GM23248 (cell line): ENCODE results near the gene CRB2. TPM values are rescaled to one million over a fixed set of nuclear protein-coding genes. Genes with fewer than 3 reads are reported as not detected.

Experiments used
- DNase-seq: peaks from one replicate; pipeline ENCODE4 v3.0.0-alpha.2; 2015
- H2AFZ ChIP-seq: fragments of 200-600 bp; sonication (generic); 2 replicates; pipeline ENCODE4 v1.6.1; 2016; ENCODE audit warnings: antibody characterized with exemption
- H3F3A ChIP-seq: fragments of 200-600 bp; sonication (generic); 2 replicates; pipeline ENCODE4 v1.6.1; 2016; ENCODE audit warnings: mild to moderate bottlenecking, antibody characterized with exemption, mixed run types; ENCODE audit not compliant: insufficient read depth
- H3K27ac ChIP-seq: fragments of 200-600 bp; sonication (generic); 2 replicates; pipeline ENCODE4 v1.5.1; 2016; ENCODE audit warnings: mild to moderate bottlenecking
- H3K27me3 ChIP-seq: fragments of 200-600 bp; sonication (generic); replicated peaks from 2 replicates; pipeline ENCODE4 v1.6.1; 2016; ENCODE audit warnings: mild to moderate bottlenecking; ENCODE audit not compliant: insufficient read depth
- H3K36me3 ChIP-seq: fragments of 200-600 bp; sonication (generic); 2 replicates; pipeline ENCODE4 v1.6.1; 2016; ENCODE audit warnings: low read depth, mild to moderate bottlenecking
- H3K4me1 ChIP-seq: fragments of 200-600 bp; sonication (generic); 2 replicates; pipeline ENCODE4 v1.6.1; 2016; ENCODE audit warnings: mild to moderate bottlenecking; ENCODE audit not compliant: insufficient read depth
- H3K4me2 ChIP-seq: fragments of 200-600 bp; sonication (generic); one replicate; pipeline ENCODE4 v1.6.1; 2016; ENCODE audit warnings: mild to moderate bottlenecking; ENCODE audit not compliant: unreplicated experiment
- H3K4me3 ChIP-seq: fragments of 200-600 bp; sonication (generic); 2 replicates; pipeline ENCODE4 v1.5.1; 2016; ENCODE audit warnings: mild to moderate bottlenecking
- H3K79me2 ChIP-seq: fragments of 200-600 bp; sonication (generic); 2 replicates; pipeline ENCODE4 v1.6.1; 2016; ENCODE audit warnings: mild to moderate bottlenecking; ENCODE audit not compliant: insufficient read depth
- H3K9ac ChIP-seq: fragments of 200-600 bp; sonication (generic); 2 replicates; pipeline ENCODE4 v1.6.1; 2016; ENCODE audit warnings: mild to moderate bottlenecking
- H3K9me2 ChIP-seq: fragments of 200-600 bp; sonication (generic); 2 replicates; pipeline ENCODE4 v1.6.1; 2016; ENCODE audit warnings: mixed run types, mild to moderate bottlenecking, moderate library complexity; ENCODE audit not compliant: insufficient read depth
- H3K9me3 ChIP-seq: fragments of 200-600 bp; sonication (generic); one replicate; pipeline ENCODE4 v1.6.1; 2017; ENCODE audit warnings: low read depth
- H4K20me1 ChIP-seq: fragments of 200-600 bp; sonication (generic); 2 replicates; pipeline ENCODE4 v1.6.0; 2016; ENCODE audit not compliant: insufficient read depth
- EZH2 ChIP-seq: fragments of 200-600 bp; sonication (generic); IDR thresholded peaks from 2 replicates; pipeline ENCODE4 v1.6.1; 2018; ENCODE audit warnings: antibody characterized with exemption, mild to moderate bottlenecking; ENCODE audit not compliant: insufficient read depth, poor library complexity, severe bottlenecking
- EZH2phosphoT487 ChIP-seq: fragments of 200-600 bp; sonication (generic); IDR thresholded peaks from 2 replicates; pipeline ENCODE4 v1.6.1; 2018; ENCODE audit warnings: antibody characterized with exemption, moderate library complexity, mild to moderate bottlenecking, low read depth; ENCODE audit not compliant: insufficient read depth
- WGBS, 2 experiments: methylation state at CpG; one replicate each; pipeline ENCODE4 v1.1.6; 2015 to 2017; ENCODE audit warnings: low lambda C conversion rate in 2 of 2, low coverage in 1 of 2; ENCODE audit errors: missing lambda C conversion rate in 2 of 2; 5-methylcytosine and 5-hydroxymethylcytosine counted together
- in situ Hi-C: fragments of 300-500 bp; cut with MboI; formaldehyde crosslinking; loops from 2 replicates; pipeline ENCODE4 v1.15.0; 2020
- polyA plus RNA-seq: library from polyadenylated mRNA; unstranded; fragments of >200 nt; fragmentation: Nextera tagmentation; extraction: Ambion mirVana; gene quantifications from 2 replicates; pipeline ENCODE4 v1.2.1, GENCODE V29; 2016
- total RNA-seq: library from RNA; depleted of rRNA; stranded (reverse); fragments of >200 nt; shearing (Covaris generic); gene quantifications from 2 replicates; pipeline ENCODE4 v1.2.3, GENCODE V29; 2014

CRB2 gene
- total and polyA plus RNA-seq, 2 experiments from 2014 or later, result not detected

DNA sequence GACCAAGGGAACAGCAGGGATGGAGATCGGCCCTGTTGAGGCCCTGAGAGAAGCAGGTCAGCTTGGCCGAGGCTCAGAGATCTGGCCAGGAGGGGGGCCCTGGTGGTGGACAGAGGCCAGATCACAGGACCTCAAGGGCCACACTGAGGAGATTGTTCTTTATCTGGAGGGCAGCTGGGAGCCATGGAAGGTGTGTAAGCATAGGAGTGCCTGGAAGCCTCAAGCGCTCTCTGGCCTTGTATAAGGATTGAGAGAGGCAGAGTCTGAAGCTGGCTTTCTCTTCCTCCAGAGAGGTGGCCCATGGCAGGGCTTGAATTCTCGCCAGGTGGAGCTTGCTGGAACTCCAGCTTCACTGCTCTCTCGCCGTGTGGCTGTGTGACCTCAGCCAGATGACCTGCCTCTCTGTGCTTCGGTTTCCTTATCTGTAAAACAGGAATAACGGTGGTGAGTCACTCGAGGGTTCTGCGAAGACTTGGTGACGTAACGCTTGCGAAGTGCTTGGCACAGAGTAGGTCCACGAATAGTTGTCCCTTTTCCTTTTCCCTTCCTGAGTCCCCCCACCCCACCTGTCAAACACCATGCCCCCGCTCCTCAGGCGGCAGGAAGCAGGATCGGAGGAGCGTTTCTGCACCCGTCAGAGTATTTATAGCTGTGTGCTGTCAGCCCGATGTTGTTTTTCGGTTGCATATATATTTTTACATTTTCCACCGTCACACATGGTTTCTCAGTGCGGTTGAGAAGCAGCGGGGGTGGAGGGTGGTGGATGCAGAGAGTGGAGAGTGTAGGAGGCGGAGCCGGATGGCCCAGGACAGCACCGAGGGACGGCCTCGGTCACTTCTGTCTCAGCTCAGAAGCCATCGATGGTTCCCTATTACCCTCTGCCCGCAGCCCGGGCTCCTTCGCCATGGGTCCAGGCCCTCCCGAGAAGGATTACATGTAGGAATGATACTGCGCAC is 17.0 kb upstream of the CRB2 start:
- H3K79me2 ChIP-seq, result no peaks in the 10 kb centered on the region
- H3K4me1 ChIP-seq, result peaks cover 25% of the 10 kb centered on the region
- H4K20me1 ChIP-seq, result no peaks in the 10 kb centered on the region
- no peaks in the 10 kb centered on the region for H3K27me3 ChIP-seq
- no peaks in the 10 kb centered on the region for H3K9me3 ChIP-seq
- no peak for DNase-seq
- in situ Hi-C loops, result no loop called here
- no peak overlapping the region for H3K9ac ChIP-seq
- no peak overlapping the region for H3K27ac ChIP-seq
- 80 to 82% methylated on average over 33 to 35 of the region's 35 CpGs for WGBS, 2 experiments
- H3K4me2 ChIP-seq, result no peak overlapping the region
- TF ChIP-seq EZH2phosphoT487, result no peak
- no peak for TF ChIP-seq EZH2
- H3K36me3 ChIP-seq, result no peaks in the 10 kb centered on the region
- H3K9me2 ChIP-seq, result no peaks in the 10 kb centered on the region
- no peak overlapping the region for H2AFZ ChIP-seq
- H3F3A ChIP-seq, result peaks cover 12% of the 10 kb centered on the region; the same call in 1 of the 2 replicates
- no peak overlapping the region for H3K4me3 ChIP-seq

DNA sequence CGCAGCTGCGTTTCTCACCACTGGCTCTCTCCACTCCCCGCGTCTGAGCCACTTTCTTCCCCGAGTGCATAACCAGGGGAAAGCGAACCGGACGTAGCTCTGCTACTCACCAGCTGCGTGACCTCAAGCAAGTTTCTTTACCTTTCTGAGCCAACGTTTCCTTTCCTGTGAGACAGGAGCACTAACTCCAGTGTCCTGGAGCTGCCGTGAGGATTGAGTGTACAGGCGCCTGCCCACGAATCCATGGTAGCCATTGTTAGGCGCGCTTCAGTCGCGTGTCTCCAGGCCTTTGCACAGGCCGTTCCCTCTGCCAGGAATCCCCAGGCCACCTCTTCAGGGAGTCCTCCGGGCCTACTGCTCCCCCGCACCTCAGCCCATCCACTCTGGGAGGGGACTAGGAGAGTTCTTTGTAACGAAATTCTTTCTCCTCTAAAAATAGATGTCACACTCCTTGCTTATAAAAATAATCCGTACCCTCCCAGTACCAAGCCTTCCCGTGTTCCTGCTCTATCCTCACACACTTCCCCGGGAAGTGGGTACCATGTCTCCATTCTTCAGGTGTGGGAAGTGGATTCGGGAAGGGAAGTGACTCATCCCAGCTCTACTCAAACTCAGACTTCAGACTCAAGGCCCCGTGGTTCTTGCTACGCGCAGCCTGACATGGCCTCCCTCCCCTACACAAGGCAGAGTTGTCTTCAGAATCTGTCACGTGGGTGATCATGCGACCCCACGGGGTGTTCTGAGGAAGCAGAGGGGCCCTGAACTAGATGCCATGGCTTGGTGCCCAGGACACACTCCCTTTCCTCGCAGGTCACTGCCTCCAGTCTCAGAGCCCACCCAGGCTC is 16.1 kb upstream of the CRB2 start:
- peaks cover 25% of the 10 kb centered on the region for H3K4me1 ChIP-seq
- peaks cover 12% of the 10 kb centered on the region; the same call in 1 of the 2 replicates for H3F3A ChIP-seq
- H2AFZ ChIP-seq, result no peak overlapping the region
- no peaks in the 10 kb centered on the region for H3K79me2 ChIP-seq
- H3K27ac ChIP-seq, result no peak overlapping the region
- no peak overlapping the region for H3K4me3 ChIP-seq
- no peaks in the 10 kb centered on the region for H4K20me1 ChIP-seq
- no peaks in the 10 kb centered on the region for H3K27me3 ChIP-seq
- H3K9me3 ChIP-seq, result no peaks in the 10 kb centered on the region
- TF ChIP-seq EZH2 (no peak), EZH2phosphoT487 (no peak)
- H3K9ac ChIP-seq, result no peak overlapping the region
- no peaks in the 10 kb centered on the region for H3K9me2 ChIP-seq
- no peak for DNase-seq
- no peak overlapping the region for H3K4me2 ChIP-seq
- no peaks in the 10 kb centered on the region for H3K36me3 ChIP-seq
- in situ Hi-C loops, result no loop called here
- WGBS, 2 experiments, result 80% methylated on average over 32 of the region's 32 CpGs

DNA sequence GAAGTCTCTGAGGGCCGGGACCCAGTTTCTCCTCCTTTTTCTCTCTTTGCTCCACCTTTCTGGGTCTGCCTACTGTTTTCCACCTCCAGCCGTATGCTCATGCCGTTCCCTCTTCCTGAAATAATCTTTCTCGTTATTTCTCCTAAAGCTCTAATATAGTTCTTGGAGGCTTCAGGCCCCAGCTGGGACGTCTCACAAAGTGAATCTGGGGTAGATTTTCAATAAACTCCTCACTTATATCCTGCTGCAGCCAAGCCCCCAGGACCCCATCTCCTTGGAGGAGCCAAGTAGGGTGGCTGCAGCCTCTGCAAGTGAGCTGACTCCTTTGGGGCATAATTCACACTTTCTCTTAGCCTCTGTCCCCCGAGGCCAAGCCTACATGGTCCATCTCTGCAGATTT is 14.2 kb upstream of the CRB2 start:
- H3K4me1 ChIP-seq, result peaks cover 10% of the 10 kb centered on the region
- H3K36me3 ChIP-seq, result no peaks in the 10 kb centered on the region
- WGBS, 2 experiments, result 72 to 80% methylated on average over 6 of the region's 6 CpGs
- H3K4me2 ChIP-seq, result no peak overlapping the region
- no peaks in the 10 kb centered on the region for H3K27me3 ChIP-seq
- H3K9me3 ChIP-seq, result no peaks in the 10 kb centered on the region
- no peaks in the 10 kb centered on the region for H3K79me2 ChIP-seq
- in situ Hi-C loops, result no loop called here
- no peak overlapping the region for H3K4me3 ChIP-seq
- H3K9me2 ChIP-seq, result no peaks in the 10 kb centered on the region
- no peaks in the 10 kb centered on the region for H3F3A ChIP-seq
- H4K20me1 ChIP-seq, result no peaks in the 10 kb centered on the region
- H2AFZ ChIP-seq, result no peak overlapping the region
- H3K27ac ChIP-seq, result no peak overlapping the region
- no peak overlapping the region for H3K9ac ChIP-seq
- TF ChIP-seq EZH2 (no peak), EZH2phosphoT487 (no peak)
- no peak for DNase-seq

DNA sequence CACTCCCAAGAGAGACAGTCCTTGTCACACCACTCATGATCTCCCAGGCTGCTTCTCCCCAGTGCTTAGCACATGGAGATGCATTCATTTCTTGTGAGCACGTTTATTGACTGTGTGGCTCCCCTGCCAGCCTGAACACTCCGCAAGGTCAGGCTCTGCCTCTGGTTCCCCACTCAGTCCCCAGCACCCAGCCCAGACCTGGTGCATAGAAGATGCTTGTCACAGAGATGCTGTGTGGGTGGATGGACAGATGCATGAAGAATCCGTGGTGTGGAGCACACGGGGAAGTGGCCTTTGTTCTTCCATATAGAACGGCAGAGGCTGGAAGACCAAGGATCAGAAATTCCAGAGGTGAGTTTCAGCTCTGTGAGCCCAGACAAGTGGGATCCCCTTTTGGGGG is 13.8 kb upstream of the CRB2 start:
- Histone ChIP-seq H3K36me3 (no peaks in the 10 kb centered on the region), H4K20me1 (no peaks in the 10 kb centered on the region), H3K4me2 (no peak overlapping the region), H3K79me2 (no peaks in the 10 kb centered on the region), H3K27ac (no peak overlapping the region), H3K9ac (no peak overlapping the region), H3K4me3 (no peak overlapping the region), H3K9me3 (no peaks in the 10 kb centered on the region), H3K9me2 (no peaks in the 10 kb centered on the region), H3K4me1 (peaks cover 10% of the 10 kb centered on the region), H3K27me3 (no peaks in the 10 kb centered on the region), H3F3A (no peaks in the 10 kb centered on the region), H2AFZ (no peak overlapping the region)
- in situ Hi-C loops, result no loop called here
- TF ChIP-seq EZH2phosphoT487 (no peak), EZH2 (no peak)
- WGBS, 2 experiments, result 79 to 95% methylated on average over 5 of the region's 5 CpGs
- DNase-seq, result no peak
